RWPE1 (cell line): Measurements from ENCODE around the gene LHX6.

Source experiments
- CTCF ChIA-PET: fragments of 350-600 bp; sonication (Branson Sonifier 250); formaldehyde crosslinking; extraction: SDS; loops from one replicate; lab custom pipeline; 2021; lab: Yijun Ruan, JAX
- POLR2A ChIA-PET: fragments of 400-600 bp; formaldehyde crosslinking; extraction: SDS; loops from one replicate; lab custom pipeline; 2020; ENCODE audit warnings: antibody characterized with exemption; ENCODE audit not compliant: low non-redundant PET; lab: Yijun Ruan, JAX
- DNase-seq: peaks from one replicate; pipeline ENCODE4 v3.0.0; 2012; ENCODE audit warnings: low spot score
- H3K27ac ChIP-seq: fragments of 450-650 bp; 2 replicates; pipeline ENCODE4 v1.5.1; 2017
- CTCF ChIP-seq: fragments of 450-650 bp; conservative IDR thresholded peaks from 2 replicates; pipeline ENCODE4 v1.5.1; 2017; ENCODE audit warnings: low read depth, mild to moderate bottlenecking

Gene LHX6

GRCh38 chr9:122159026-122159924 is 69.5 kb downstream of the LHX6 start, which contains the start of the genes MORN5 and NDUFA8:
Gene MORN5 (plus strand): TSS chr9:122159908. CDS start chr9:122159973, 65 bp downstream.
Gene NDUFA8 (minus strand): TSS chr9:122159779. CDS start chr9:122159677, 102 bp downstream.
- peak; percentile 100 for DNase-seq
- POLR2A ChIA-PET, result no interaction called here
- peak within 1 kb of the TSS; percentile 72 for H3K27ac ChIP-seq
- TF ChIP-seq CTCF, result no peak
- CTCF ChIA-PET, result interaction anchor here (0.5 to 1.6 kb wide), 12 partner anchors 11 to 1385 kb away, joined by 3 to 6 read pairs (median 4); no protein-coding TSS in a partner anchor

DNA sequence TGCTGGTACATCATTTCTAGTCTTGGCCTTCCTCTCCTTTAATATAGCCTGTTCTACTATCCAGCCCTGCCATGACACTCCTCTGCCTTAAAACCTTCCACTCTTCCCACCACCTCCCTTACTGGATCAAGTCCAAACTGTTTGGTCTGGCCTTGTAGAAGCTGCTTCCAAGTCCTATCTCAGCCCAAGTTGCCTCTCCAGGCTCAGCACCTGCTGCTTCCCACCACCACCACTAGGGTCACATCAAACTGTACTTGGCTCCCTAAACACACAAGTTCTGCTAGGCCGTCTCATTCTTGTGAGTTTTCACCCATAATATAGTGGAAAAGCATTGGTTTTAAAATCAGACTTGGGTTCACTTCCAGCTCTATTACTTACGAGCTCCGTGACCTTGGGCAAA is 70.6 kb downstream of the LHX6 start:
- CTCF ChIA-PET, result interaction anchor here (0.6 to 1.4 kb wide), 8 partner anchors 12 to 656 kb away, joined by 3 to 8 read pairs (median 4); no protein-coding TSS in a partner anchor
- DNase-seq, result peak; percentile 69
- peak; percentile 53 for TF ChIP-seq CTCF
- POLR2A ChIA-PET, result no interaction called here
- no peak overlapping the region for H3K27ac ChIP-seq

DNA sequence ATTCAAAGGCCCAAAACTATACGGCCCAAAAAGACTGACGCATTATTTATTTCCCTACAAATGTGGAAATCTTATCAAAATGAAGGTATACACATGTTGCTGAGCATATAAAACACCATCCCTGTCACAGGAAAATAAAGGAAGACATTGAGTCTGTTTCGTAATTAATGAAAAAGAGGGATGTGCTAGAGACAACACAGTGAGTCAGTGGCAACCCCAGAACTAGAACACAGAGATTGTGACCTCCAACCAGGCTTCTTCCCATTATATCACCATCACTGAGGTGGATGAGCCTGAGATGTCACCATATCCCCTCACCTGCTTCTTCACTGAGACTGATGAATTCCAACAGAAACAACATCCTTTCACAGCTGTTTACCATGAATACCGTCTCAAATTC is 73.0 kb downstream of the LHX6 start:
- no peak for DNase-seq

More for the DNA sequence above, 73.0 kb downstream of the LHX6 start:
- CTCF ChIA-PET, result interaction anchor here (0.6 to 1.0 kb wide), 2 partner anchors 33 to 46 kb away, joined by 3 read pairs; no protein-coding TSS in a partner anchor
- no peak overlapping the region for H3K27ac ChIP-seq
- POLR2A ChIA-PET, result no interaction called here
- TF ChIP-seq CTCF, result no peak
